NCI-H2029 treated with DMSO at 0.1 percent for 48 hours (cell line): ENCODE measurements around the gene MAP7D1.
"Not testable (repeated sequence)": the region's sequence is repeated elsewhere in the genome, so short reads cannot be mapped to it uniquely, and the experiment has no call there.

Source experiments
- DNase-seq: peaks from one replicate; lab custom pipeline; 2025; lab: John Stamatoyannopoulos, UW

The MAP7D1 gene

GRCh38 chr1:36203554-36204346 lies 47.8 kb downstream of the MAP7D1 start:
- DNase-seq = peak; percentile 32

- peak; percentile 52 for DNase-seq
Observed at GRCh38 chr1:36204347-36204909, 48.5 kb downstream of the MAP7D1 start.

GRCh38 chr1:36206323-36206858 lies 50.4 kb downstream of the MAP7D1 start:
- no peak for DNase-seq

- DNase-seq = peak; percentile 42
Observed at GRCh38 chr1:36207339-36207738, 51.4 kb downstream of the MAP7D1 start.

GRCh38 chr1:36208978-36209703 lies 53.2 kb downstream of the MAP7D1 start:
- DNase-seq = no peak

- DNase-seq = no peak
Observed at GRCh38 chr1:36211307-36211706, 55.3 kb downstream of the MAP7D1 start.

- DNase-seq = no peak
Observed at GRCh38 chr1:36211841-36212240, 55.9 kb downstream of the MAP7D1 start.

- no peak for DNase-seq
Observed at GRCh38 chr1:36212782-36213181, 56.8 kb downstream of the MAP7D1 start.

- DNase-seq = no peak
Observed at GRCh38 chr1:36217670-36218069, 61.7 kb downstream of the MAP7D1 start.

GRCh38 chr1:36221901-36222300 lies 65.9 kb downstream of the MAP7D1 start:
- not testable (repeated sequence) for DNase-seq

GRCh38 chr1:36222481-36223380 lies 66.8 kb downstream of the MAP7D1 start:
- no peak for DNase-seq

- no peak for DNase-seq
Observed at GRCh38 chr1:36223381-36223995, 67.5 kb downstream of the MAP7D1 start.

GRCh38 chr1:36223996-36224536 lies 68.1 kb downstream of the MAP7D1 start, which contains the start of gene THRAP3:
Gene THRAP3, plus strand, starts transcription at chr1:36224443. Its CDS starts 58,121 bp downstream, at chr1:36282564.
- DNase-seq = peak; percentile 93

- DNase-seq = peak; percentile 89
Observed at GRCh38 chr1:36224537-36225282, 68.8 kb downstream of the MAP7D1 start.

- no peak for DNase-seq
Observed at GRCh38 chr1:36225283-36225899, 69.4 kb downstream of the MAP7D1 start.

- DNase-seq = not testable (repeated sequence)
Observed at GRCh38 chr1:36230279-36230678, 74.3 kb downstream of the MAP7D1 start.
